SU-DHL-6 (cell line): ENCODE data around the gene RNF214.

ENCODE experiments used
- H2AFZ ChIP-seq: fragments of 200-600 bp; sonication (generic); 2 replicates; pipeline ENCODE4 v1.6.1; 2014; ENCODE audit warnings: low read depth, mild to moderate bottlenecking, moderate library complexity, mixed read lengths, antibody characterized with exemption, low read length; ENCODE audit not compliant: severe bottlenecking
- H3F3A ChIP-seq: fragments of 200-600 bp; shearing (Covaris generic); 2 replicates; pipeline ENCODE4 v1.6.0; 2016; ENCODE audit warnings: antibody characterized with exemption, mild to moderate bottlenecking; ENCODE audit not compliant: insufficient read depth
- H3K27ac ChIP-seq: fragments of 200-600 bp; sonication (generic); 2 replicates; pipeline ENCODE4 v1.5.1; 2016; ENCODE audit warnings: low read depth, mild to moderate bottlenecking, low read length, moderate library complexity, mixed read lengths
- H3K27me3 ChIP-seq: fragments of 200-600 bp; sonication (generic), shearing (Covaris generic); 2 replicates; pipeline ENCODE4 v1.6.0; 2014; ENCODE audit warnings: mild to moderate bottlenecking, low read length
- H3K36me3 ChIP-seq: fragments of 200-600 bp; sonication (generic); 2 replicates; pipeline ENCODE4 v1.6.1; 2014; ENCODE audit warnings: mild to moderate bottlenecking, low read length, mixed read lengths
- H3K4me2 ChIP-seq: fragments of 300-600, 200-600 bp; shearing (Covaris generic), sonication (generic); 2 replicates; pipeline ENCODE4 v1.6.0; 2014; ENCODE audit warnings: low read length, low read depth, mild to moderate bottlenecking; ENCODE audit not compliant: poor library complexity, severe bottlenecking
- H3K4me3 ChIP-seq: fragments of 200-600 bp; sonication (generic); 2 replicates; pipeline ENCODE4 v1.5.1; 2014; ENCODE audit warnings: antibody characterized with exemption, low read length, mild to moderate bottlenecking, mixed read lengths; ENCODE audit not compliant: insufficient read depth, poor library complexity, severe bottlenecking
- H3K79me2 ChIP-seq: fragments of 200-600 bp; sonication (generic); 2 replicates; pipeline ENCODE4 v1.6.1; 2014; ENCODE audit warnings: mild to moderate bottlenecking, low read length, moderate library complexity; ENCODE audit not compliant: insufficient read depth
- H3K9ac ChIP-seq: fragments of 200-600 bp; sonication (generic); 2 replicates; pipeline ENCODE4 v1.7.0; 2014; ENCODE audit warnings: mild to moderate bottlenecking, low read length
- H3K9me2 ChIP-seq: fragments of 200-600 bp; sonication (generic); replicated peaks from 2 replicates; pipeline ENCODE4 v1.6.1; 2014; ENCODE audit warnings: low read length; ENCODE audit not compliant: insufficient read depth
- H3K9me3 ChIP-seq: fragments of 200-600 bp; sonication (generic); 2 replicates; pipeline ENCODE4 v1.6.1; 2014; ENCODE audit warnings: low read length, mixed read lengths; ENCODE audit not compliant: insufficient read depth
- H4K20me1 ChIP-seq: fragments of 200-600 bp; sonication (generic); 2 replicates; pipeline ENCODE4 v1.6.1; 2014; ENCODE audit warnings: low read depth, mild to moderate bottlenecking, antibody characterized with exemption, low read length, moderate library complexity, mixed read lengths
- EZH2phosphoT487 ChIP-seq: fragments of 200-600 bp; sonication (generic), shearing (Covaris generic); conservative IDR thresholded peaks from 2 replicates; pipeline ENCODE4 v1.6.1; 2018; ENCODE audit warnings: mild to moderate bottlenecking, antibody characterized with exemption, low read length, moderate library complexity, mixed read lengths
- TF ChIP-seq, protein P1 (sequence below): fragments of 200-600 bp; sonication (generic); IDR thresholded peaks from one replicate; pipeline ENCODE4 v1.5.1; 2017; ENCODE audit warnings: antibody characterized with exemption, mild to moderate bottlenecking, low read length, moderate library complexity; ENCODE audit not compliant: insufficient read depth, poor library complexity, severe bottlenecking

Gene RNF214

DNA sequence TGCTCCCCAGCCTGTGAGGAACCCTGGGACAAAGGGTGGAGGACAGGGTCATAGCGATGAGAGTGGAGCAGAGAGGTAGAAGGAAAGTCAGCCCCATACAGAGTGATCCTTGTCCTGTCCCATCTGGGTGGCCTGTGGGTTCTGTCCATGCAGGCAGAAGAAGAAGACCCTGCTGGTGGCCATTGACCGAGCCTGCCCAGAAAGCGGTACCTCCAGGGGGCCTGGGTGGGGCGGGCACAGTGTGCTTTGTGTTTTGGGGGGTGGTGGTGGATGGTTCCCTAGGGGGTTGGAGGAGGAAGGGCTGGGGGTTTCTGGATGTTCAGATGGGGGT lies 46.1 kb upstream of the RNF214 start:
- no peaks in the 10 kb centered on the region for H3K79me2 ChIP-seq
- no peak overlapping the region for H3K4me3 ChIP-seq
- no peak overlapping the region for H2AFZ ChIP-seq
- H3K4me2 ChIP-seq: no peak overlapping the region
- no peaks in the 10 kb centered on the region for H3K36me3 ChIP-seq
- TF ChIP-seq, protein P1, sequence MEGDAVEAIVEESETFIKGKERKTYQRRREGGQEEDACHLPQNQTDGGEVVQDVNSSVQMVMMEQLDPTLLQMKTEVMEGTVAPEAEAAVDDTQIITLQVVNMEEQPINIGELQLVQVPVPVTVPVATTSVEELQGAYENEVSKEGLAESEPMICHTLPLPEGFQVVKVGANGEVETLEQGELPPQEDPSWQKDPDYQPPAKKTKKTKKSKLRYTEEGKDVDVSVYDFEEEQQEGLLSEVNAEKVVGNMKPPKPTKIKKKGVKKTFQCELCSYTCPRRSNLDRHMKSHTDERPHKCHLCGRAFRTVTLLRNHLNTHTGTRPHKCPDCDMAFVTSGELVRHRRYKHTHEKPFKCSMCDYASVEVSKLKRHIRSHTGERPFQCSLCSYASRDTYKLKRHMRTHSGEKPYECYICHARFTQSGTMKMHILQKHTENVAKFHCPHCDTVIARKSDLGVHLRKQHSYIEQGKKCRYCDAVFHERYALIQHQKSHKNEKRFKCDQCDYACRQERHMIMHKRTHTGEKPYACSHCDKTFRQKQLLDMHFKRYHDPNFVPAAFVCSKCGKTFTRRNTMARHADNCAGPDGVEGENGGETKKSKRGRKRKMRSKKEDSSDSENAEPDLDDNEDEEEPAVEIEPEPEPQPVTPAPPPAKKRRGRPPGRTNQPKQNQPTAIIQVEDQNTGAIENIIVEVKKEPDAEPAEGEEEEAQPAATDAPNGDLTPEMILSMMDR: no peak
- no peak for TF ChIP-seq EZH2phosphoT487
- no peaks in the 10 kb centered on the region for H3K9me2 ChIP-seq
- H3K9ac ChIP-seq: 0 out of 2 replicates have a peak overlapping the region, but pooled peaks have one; percentile 3
- no peaks in the 10 kb centered on the region for H4K20me1 ChIP-seq
- H3F3A ChIP-seq: no peaks in the 10 kb centered on the region; the same call in 1 of the 2 replicates
- H3K27me3 ChIP-seq: no peaks in the 10 kb centered on the region
- no peak overlapping the region for H3K27ac ChIP-seq
- no peaks in the 10 kb centered on the region for H3K9me3 ChIP-seq

DNA sequence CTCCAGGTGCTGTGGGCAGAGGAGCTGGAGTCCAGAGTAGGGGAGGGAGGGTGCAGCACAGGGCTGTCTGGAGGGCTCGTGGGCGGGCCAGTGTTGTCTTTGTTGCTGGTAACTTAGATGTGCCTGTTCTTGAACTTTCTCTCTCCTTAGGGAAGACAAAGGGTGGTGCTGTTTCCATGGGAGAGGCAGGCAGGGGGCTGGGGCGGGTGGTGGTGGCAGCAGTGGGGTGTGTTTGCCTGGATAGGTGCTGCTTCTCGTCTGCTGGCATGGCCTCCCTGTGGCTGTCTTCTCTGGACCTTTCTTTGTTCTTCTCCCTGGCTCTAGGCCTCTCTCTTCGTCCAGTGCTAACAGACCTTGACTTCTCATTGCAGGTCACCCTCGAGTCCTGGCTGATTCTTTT lies 45.5 kb upstream of the RNF214 start:
- H4K20me1 ChIP-seq: no peaks in the 10 kb centered on the region
- H3K27ac ChIP-seq: no peak overlapping the region
- no peak overlapping the region for H2AFZ ChIP-seq
- H3K9me3 ChIP-seq: no peaks in the 10 kb centered on the region
- no peak overlapping the region for H3K9ac ChIP-seq
- no peaks in the 10 kb centered on the region for H3K27me3 ChIP-seq
- TF ChIP-seq, protein P1: no peak
- TF ChIP-seq EZH2phosphoT487: no peak
- no peaks in the 10 kb centered on the region for H3K36me3 ChIP-seq
- H3K4me3 ChIP-seq: no peak overlapping the region
- no peak overlapping the region for H3K4me2 ChIP-seq
- no peaks in the 10 kb centered on the region for H3K9me2 ChIP-seq
- no peaks in the 10 kb centered on the region; the same call in 1 of the 2 replicates for H3F3A ChIP-seq
- H3K79me2 ChIP-seq: no peaks in the 10 kb centered on the region

DNA sequence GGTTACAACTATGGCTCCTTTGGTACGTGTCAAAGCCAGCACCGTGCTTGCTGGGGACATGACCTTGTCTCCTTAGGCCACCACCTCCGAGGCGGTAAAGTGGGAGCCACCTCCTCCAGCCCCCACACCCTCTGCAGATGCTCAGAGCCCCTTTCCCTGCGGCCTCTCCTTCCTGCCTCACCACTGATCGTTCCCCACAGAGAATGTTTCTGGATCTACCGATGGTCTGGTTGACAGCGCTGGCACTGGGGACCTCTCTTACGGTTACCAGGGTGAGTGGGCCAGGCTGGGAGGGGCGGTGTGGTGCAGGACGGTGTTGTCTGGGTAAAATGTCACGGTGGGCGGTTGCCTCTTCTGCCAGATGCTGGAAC lies 45.1 kb upstream of the RNF214 start:
- no peak overlapping the region for H2AFZ ChIP-seq
- no peaks in the 10 kb centered on the region for H3K36me3 ChIP-seq
- TF ChIP-seq, protein P1: no peak
- no peak for TF ChIP-seq EZH2phosphoT487
- H3K4me3 ChIP-seq: no peak overlapping the region
- H3F3A ChIP-seq: no peaks in the 10 kb centered on the region; the same call in 1 of the 2 replicates
- no peaks in the 10 kb centered on the region for H3K27me3 ChIP-seq
- no peaks in the 10 kb centered on the region for H3K9me3 ChIP-seq
- H4K20me1 ChIP-seq: no peaks in the 10 kb centered on the region
- no peak overlapping the region for H3K27ac ChIP-seq
- H3K9me2 ChIP-seq: no peaks in the 10 kb centered on the region
- H3K9ac ChIP-seq: no peak overlapping the region
- H3K4me2 ChIP-seq: no peak overlapping the region
- H3K79me2 ChIP-seq: no peaks in the 10 kb centered on the region
